AG04449 (cell line): Measurements from ENCODE around the gene SLC45A3.

ENCODE experiments used
- CTCF ChIA-PET: fragments of 350-600 bp; formaldehyde crosslinking; extraction: SDS; loops from one replicate; lab custom pipeline; 2021; ENCODE audit warnings: antibody characterized with exemption; lab: Yijun Ruan, JAX
- POLR2A ChIA-PET: fragments of 400-600, 350-600 bp; formaldehyde crosslinking; extraction: SDS; loops from one replicate; lab custom pipeline; 2020; ENCODE audit warnings: antibody characterized with exemption, inconsistent platforms; lab: Yijun Ruan, JAX
- DNase-seq: peaks from one replicate; pipeline ENCODE4 v3.0.0-alpha.2; 2010; ENCODE audit warnings: low read depth, low spot score
- H3K4me3 ChIP-seq: 2 replicates; pipeline ENCODE4 v1.5.1; 2011; ENCODE audit warnings: low read depth, mild to moderate bottlenecking, control low read depth, low read length
- CTCF ChIP-seq: IDR thresholded peaks from one replicate; pipeline ENCODE4 v1.5.1; 2011; ENCODE audit warnings: mild to moderate bottlenecking, moderate library complexity, low read length, control low read depth, inconsistent platforms; ENCODE audit not compliant: insufficient read depth; ENCODE audit errors: missing control alignments

Gene SLC45A3

GRCh38 chr1:205658943-205659581 is 21.2 kb downstream of the SLC45A3 start:
- ChIA-PET CTCF (interaction anchor here (0.6 to 16.1 kb wide), 80 partner anchors 11 to 456 kb away, joined by 3 to 741 read pairs (median 6); partner anchors contain the start of genes ELK4, RAB29, SLC41A1 and SLC45A3), POLR2A (interaction anchor here (0.6 to 1.4 kb wide), 2 partner anchors 50 to 71 kb away, joined by 3 to 4 read pairs; no protein-coding TSS in a partner anchor)
- no peak overlapping the region for H3K4me3 ChIP-seq
- DNase-seq, result no peak
- peak; percentile 93 for TF ChIP-seq CTCF

DNA sequence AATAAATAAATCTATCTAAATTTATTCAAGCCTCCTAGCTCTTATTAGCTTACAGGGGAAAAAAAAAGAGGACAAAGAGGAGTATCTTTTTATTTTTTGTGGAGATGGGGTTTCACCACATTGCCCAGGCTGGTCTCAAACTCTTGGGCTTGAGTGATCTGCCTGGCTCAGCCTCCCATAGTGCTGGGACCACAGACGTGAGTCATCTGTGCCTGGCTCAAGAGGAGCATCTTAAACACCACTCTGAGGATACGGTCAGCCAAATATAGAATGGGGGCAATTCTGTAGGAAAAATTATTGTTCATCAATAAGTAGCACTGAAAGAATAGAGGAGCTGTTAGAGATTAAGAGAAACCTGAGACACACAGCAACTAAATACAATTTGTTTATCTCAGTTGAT is 24.1 kb downstream of the SLC45A3 start:
- DNase-seq, result no peak
- CTCF ChIA-PET, result interaction anchor here (0.7 to 16.1 kb wide), 21 partner anchors 13 to 461 kb away, joined by 3 to 741 read pairs (median 14); partner anchors contain the start of genes AVPR1B, ELK4 and SLC45A3
- POLR2A ChIA-PET, result interaction anchor here (0.8 kb wide), 1 partner anchor 56 kb away, joined by 3 read pairs; no protein-coding TSS in a partner anchor
- TF ChIP-seq CTCF, result no peak
- no peak overlapping the region for H3K4me3 ChIP-seq

- ChIA-PET CTCF (interaction anchor here (0.7 to 13.6 kb wide), 4 partner anchors 15 to 140 kb away, joined by 3 to 741 read pairs (median 168); no protein-coding TSS in a partner anchor), POLR2A (no interaction called here)
- no peak for TF ChIP-seq CTCF
- no peak overlapping the region for H3K4me3 ChIP-seq
- no peak for DNase-seq
Observed at GRCh38 chr1:205652984-205653383, 27.3 kb downstream of the SLC45A3 start.

DNA sequence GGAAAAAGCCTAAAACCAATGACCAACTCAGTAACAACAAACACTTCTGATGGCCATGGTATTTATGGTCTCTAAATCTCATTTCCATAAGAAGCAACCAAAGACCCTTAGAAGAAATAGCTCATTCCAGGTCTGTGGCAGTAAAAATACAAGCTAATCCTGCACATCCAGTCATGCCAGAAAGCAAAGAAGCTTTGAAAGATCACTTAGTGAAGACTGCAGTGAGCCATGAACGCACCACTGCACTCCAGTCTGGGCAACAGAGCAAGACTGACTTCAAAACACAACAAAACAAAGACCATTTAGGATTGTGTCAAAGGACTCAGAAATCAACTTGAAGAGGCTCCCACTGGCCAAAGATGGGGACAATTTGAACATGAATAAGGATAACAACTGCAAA is 30.1 kb downstream of the SLC45A3 start:
- DNase-seq, result no peak
- no peak for TF ChIP-seq CTCF
- ChIA-PET CTCF (interaction anchor here (0.7 to 4.7 kb wide), 4 partner anchors 9 to 165 kb away, joined by 3 to 58 read pairs (median 12); no protein-coding TSS in a partner anchor), POLR2A (no interaction called here)
- no peak overlapping the region for H3K4me3 ChIP-seq

DNA sequence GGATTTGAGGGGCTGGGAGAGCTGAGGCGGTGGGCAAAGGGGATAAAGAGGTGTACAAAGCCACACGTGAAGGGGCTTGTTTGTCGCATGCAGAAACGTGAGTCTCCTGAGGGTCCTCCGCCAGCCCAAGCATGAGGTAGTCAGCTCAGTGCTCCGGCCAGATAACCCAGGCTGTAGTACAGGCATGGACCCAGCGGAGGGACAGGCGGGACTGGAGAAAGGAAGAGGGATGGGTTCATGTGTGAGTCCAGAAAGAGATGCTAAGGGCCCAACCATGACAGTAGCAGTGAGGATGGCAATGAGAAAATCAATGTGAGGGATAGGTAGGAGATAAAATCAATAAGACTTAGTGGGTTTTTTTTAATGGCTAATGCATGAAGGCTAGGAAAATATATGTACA is 34.8 kb downstream of the SLC45A3 start:
- no peak for TF ChIP-seq CTCF
- H3K4me3 ChIP-seq, result no peak overlapping the region

GRCh38 chr1:205642679-205643307 is 37.5 kb downstream of the SLC45A3 start:
- no peak for TF ChIP-seq CTCF
- ChIA-PET POLR2A (no interaction called here), CTCF (interaction anchor here (1.2 to 11.7 kb wide), 5 partner anchors 11 to 68 kb away, joined by 5 to 148 read pairs (median 5); partner anchors contain the start of gene ELK4)
- DNase-seq, result no peak
- no peak overlapping the region for H3K4me3 ChIP-seq

More for the DNA sequence above, 34.8 kb downstream of the SLC45A3 start:
- ChIA-PET CTCF (interaction anchor here (0.7 to 11.7 kb wide), 4 partner anchors 10 to 54 kb away, joined by 3 to 148 read pairs (median 12); partner anchors contain the start of gene ELK4), POLR2A (no interaction called here)
- no peak for DNase-seq
